ENCODE data around the gene KIAA1217.
A peak's percentile ranks its signal among the peaks of the same experiment; 100 is the strongest.

Gene KIAA1217

DNA sequence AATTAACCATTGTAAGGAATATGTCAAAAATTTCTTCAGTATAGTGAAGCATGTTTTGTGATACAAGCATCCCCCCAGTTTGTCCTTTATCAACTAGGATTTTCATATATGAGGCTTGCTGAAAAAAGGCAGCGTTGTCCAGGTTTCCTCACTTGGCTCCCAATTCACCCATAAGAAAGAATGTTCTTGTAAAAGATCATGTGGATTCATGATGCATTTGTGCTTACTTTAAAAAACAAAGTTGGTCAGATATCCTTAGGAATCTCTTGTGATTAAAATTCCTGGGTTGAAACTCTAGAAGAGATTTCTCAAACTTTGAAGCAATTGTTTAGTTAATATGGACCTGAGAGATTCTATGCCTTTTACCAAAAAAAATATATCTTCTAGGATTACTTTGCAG is 181.8 kb downstream of the KIAA1217 start:
- Mint-ChIP-seq H3K4me1 (ENCODE audit: low read depth in 2 of 2) (no peaks in the 10 kb centered on the region), H3K4me3 (no peak overlapping the region), H3K9me3 (peaks cover 4 to 7% of the 10 kb centered on the region in 2 donors), H3K36me3 (ENCODE audit: insufficient read depth) (no peaks in the 10 kb centered on the region), H3K27me3 (peaks cover 0 to 12% of the 10 kb centered on the region in 2 donors), H3K27ac (no peak overlapping the region)
- DNase-seq (no peak), ATAC-seq (replicated peaks) (no peak)

- Mint-ChIP-seq H3K36me3 (ENCODE audit: insufficient read depth) (no peaks in the 10 kb centered on the region), H3K4me1 (ENCODE audit: low read depth in 2 of 2) (no peaks in the 10 kb centered on the region), H3K9me3 (peaks cover 4 to 7% of the 10 kb centered on the region in 2 donors), H3K27ac (no peak overlapping the region), H3K4me3 (no peak overlapping the region), H3K27me3 (peaks cover 0 to 12% of the 10 kb centered on the region in 2 donors)
- DNase-seq (no peak), ATAC-seq (replicated peaks) (no peak)
These were observed 184.3 kb downstream of the KIAA1217 start for GRCh38 chr10:24393201-24393600.

- H3K4me3 Mint-ChIP-seq = no peak overlapping the region
- DNase-seq (no peak), ATAC-seq (replicated peaks) (no peak)
- peaks cover 4 to 7% of the 10 kb centered on the region in 2 donors for H3K9me3 Mint-ChIP-seq
- H3K27ac Mint-ChIP-seq = no peak overlapping the region
- no peaks in the 10 kb centered on the region for H3K36me3 Mint-ChIP-seq (ENCODE audit: insufficient read depth)
- H3K27me3 Mint-ChIP-seq = peaks cover 0 to 12% of the 10 kb centered on the region in 2 donors
- H3K4me1 Mint-ChIP-seq (ENCODE audit: low read depth in 2 of 2) = no peaks in the 10 kb centered on the region
These were observed 185.7 kb downstream of the KIAA1217 start for GRCh38 chr10:24394461-24395190.

DNA sequence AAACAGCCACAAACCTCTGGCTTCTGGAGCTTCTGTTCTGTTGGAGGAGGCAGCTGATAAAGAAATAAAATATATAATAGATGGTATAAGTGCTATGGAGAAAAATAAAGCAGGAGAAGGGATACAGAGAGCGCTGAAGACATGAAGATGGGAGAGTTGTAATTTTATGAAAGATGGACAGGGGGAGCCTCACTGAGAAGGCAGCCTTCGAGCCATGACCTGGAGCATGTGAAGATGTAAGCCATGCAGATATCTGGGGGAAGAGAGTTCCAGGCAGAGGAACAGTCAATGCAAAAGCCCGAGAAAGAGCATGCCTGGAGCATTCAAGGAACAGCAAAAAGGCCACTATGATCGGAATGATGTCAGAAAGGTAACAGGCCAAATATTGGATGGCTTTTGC is 187.5 kb downstream of the KIAA1217 start:
- no peaks in the 10 kb centered on the region for H3K4me1 Mint-ChIP-seq (ENCODE audit: low read depth in 2 of 2)
- DNase-seq (no peak), ATAC-seq (replicated peaks) (no peak)
- no peak overlapping the region for H3K4me3 Mint-ChIP-seq
- H3K9me3 Mint-ChIP-seq = peaks cover 3 to 7% of the 10 kb centered on the region in 2 donors
- H3K27me3 Mint-ChIP-seq = peaks cover 0 to 12% of the 10 kb centered on the region in 2 donors
- H3K27ac Mint-ChIP-seq = no peak overlapping the region
- H3K36me3 Mint-ChIP-seq (ENCODE audit: insufficient read depth) = no peaks in the 10 kb centered on the region

DNA sequence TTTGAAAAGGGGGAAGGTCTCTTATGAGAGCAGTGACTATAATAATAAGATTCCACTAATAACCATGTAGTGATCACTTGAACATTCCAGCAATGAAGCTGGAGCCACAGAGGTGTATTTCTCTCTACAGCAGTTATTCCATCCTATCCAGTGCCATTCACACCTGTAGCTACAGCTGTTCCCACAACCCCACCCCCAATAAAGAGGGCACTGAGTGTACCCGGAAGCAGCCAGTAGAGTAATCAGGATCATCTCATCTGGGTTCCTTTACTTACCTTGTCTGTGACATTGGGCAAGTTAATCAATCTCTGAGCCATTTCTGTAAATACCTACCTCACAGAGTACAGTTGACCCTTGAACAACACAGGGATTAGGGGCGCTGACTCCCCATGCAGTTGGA is 188.7 kb downstream of the KIAA1217 start:
- Mint-ChIP-seq H3K4me3 (no peak overlapping the region), H3K9me3 (peaks cover 3 to 7% of the 10 kb centered on the region in 2 donors), H3K27me3 (peaks cover 0 to 12% of the 10 kb centered on the region in 2 donors), H3K36me3 (ENCODE audit: insufficient read depth) (no peaks in the 10 kb centered on the region), H3K27ac (no peak overlapping the region), H3K4me1 (ENCODE audit: low read depth in 2 of 2) (no peaks in the 10 kb centered on the region)
- DNase-seq = no peak
- ATAC-seq (replicated peaks) = no peak

- Mint-ChIP-seq H3K27ac (no peak overlapping the region), H3K4me3 (no peak overlapping the region), H3K36me3 (ENCODE audit: insufficient read depth) (no peaks in the 10 kb centered on the region), H3K27me3 (no peaks in the 10 kb centered on the region), H3K4me1 (ENCODE audit: low read depth in 2 of 2) (no peaks in the 10 kb centered on the region), H3K9me3 (no peaks in the 10 kb centered on the region)
- no peak for DNase-seq
- no peak for ATAC-seq (replicated peaks)
These were observed 195.6 kb downstream of the KIAA1217 start for GRCh38 chr10:24404567-24404966.

GRCh38 chr10:24405635-24406034 is 196.7 kb downstream of the KIAA1217 start:
- Mint-ChIP-seq H3K9me3 (no peaks in the 10 kb centered on the region), H3K4me3 (no peak overlapping the region), H3K4me1 (ENCODE audit: low read depth in 2 of 2) (no peaks in the 10 kb centered on the region), H3K36me3 (ENCODE audit: insufficient read depth) (no peaks in the 10 kb centered on the region), H3K27ac (no peak overlapping the region), H3K27me3 (no peaks in the 10 kb centered on the region)
- DNase-seq (no peak), ATAC-seq (replicated peaks) (no peak)

DNA sequence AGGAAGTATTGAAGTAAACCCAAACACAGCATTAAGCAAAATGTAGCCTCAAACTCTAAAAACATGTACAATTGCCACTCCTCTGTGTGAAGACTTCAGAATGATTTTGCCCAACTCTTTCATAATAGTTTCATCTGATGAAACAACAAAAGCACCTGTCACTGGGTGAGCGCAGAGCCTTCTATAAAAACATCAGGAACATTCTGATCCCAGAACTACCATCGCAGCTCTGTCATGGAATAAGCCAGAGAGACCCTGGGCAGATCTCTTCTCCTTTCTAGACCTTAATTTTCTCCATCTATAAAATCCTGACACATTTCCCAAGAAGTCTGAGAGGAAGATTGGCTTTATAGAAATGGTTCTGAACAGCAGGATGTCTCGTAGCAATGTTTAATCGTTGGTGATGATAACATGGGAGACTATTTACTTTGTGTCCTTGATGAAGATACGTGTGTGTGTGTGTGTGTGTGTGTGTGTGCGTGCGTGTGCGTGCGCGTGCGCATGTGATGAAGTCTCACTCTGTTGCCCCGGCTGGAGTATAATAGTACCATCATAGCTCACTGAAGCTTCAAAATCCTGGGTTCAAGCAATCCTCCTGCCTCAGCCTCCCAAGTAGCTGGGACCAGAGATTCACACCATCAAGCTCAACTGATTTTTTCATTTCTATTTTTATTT is 198.0 kb downstream of the KIAA1217 start:
- no peak overlapping the region for H3K4me3 Mint-ChIP-seq
- H3K9me3 Mint-ChIP-seq = no peaks in the 10 kb centered on the region
- no peak overlapping the region for H3K27ac Mint-ChIP-seq
- H3K27me3 Mint-ChIP-seq = no peaks in the 10 kb centered on the region
- no peak for DNase-seq
- H3K36me3 Mint-ChIP-seq (ENCODE audit: insufficient read depth) = no peaks in the 10 kb centered on the region
- no peaks in the 10 kb centered on the region for H3K4me1 Mint-ChIP-seq (ENCODE audit: low read depth in 2 of 2)
- ATAC-seq (replicated peaks) = no peak

DNA sequence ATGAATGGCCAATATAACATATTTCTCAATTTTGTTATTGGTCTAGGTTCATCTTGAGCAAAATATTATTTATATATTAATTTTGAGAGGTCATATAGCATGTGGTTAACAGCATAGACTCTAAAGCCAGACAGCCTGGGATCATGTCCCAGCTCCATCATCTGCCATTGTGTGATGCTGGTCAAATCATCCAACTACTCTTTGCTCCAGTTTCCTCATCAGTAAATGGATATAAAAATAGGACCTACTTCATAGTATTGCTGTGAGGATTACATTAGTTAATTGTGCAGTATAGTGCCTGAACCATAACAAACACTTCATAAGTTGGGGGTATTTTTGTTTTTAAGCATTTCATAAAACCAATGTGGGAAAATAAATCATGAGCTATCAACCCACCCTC is 199.0 kb downstream of the KIAA1217 start:
- H3K27me3 Mint-ChIP-seq = no peaks in the 10 kb centered on the region
- H3K9me3 Mint-ChIP-seq = no peaks in the 10 kb centered on the region
- no peaks in the 10 kb centered on the region for H3K4me1 Mint-ChIP-seq (ENCODE audit: low read depth in 2 of 2)
- H3K27ac Mint-ChIP-seq = no peak overlapping the region
- H3K36me3 Mint-ChIP-seq (ENCODE audit: insufficient read depth) = no peaks in the 10 kb centered on the region
- DNase-seq (no peak), ATAC-seq (replicated peaks) (no peak)
- no peak overlapping the region for H3K4me3 Mint-ChIP-seq

DNA sequence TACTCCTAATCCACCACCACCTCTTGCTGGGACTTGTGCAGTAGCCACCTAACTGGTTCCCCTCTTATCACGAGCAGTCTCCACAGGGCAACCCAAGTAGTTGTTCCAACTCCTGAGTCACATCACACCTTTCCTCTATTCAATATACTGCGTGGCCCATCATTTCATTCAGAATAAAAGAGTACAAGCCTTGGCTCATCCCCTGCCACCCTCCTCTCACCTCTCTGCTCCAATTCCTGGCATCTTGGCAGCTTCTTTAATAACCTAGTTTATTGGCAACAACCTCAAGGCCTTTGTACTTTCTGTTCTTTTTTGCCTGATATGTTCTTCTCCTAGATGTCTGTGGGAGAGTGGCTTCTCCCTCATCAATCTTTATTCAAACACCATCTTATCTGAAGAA is 199.4 kb downstream of the KIAA1217 start:
- H3K4me3 Mint-ChIP-seq = no peak overlapping the region
- no peaks in the 10 kb centered on the region for H3K36me3 Mint-ChIP-seq (ENCODE audit: insufficient read depth)
- ATAC-seq (replicated peaks) (no peak), DNase-seq (no peak)
- no peaks in the 10 kb centered on the region for H3K4me1 Mint-ChIP-seq (ENCODE audit: low read depth in 2 of 2)
- H3K27ac Mint-ChIP-seq = no peak overlapping the region
- no peaks in the 10 kb centered on the region for H3K9me3 Mint-ChIP-seq
- H3K27me3 Mint-ChIP-seq = no peaks in the 10 kb centered on the region

- no peaks in the 10 kb centered on the region for H3K27me3 Mint-ChIP-seq
- no peak overlapping the region for H3K4me3 Mint-ChIP-seq
- H3K4me1 Mint-ChIP-seq (ENCODE audit: low read depth in 2 of 2) = no peaks in the 10 kb centered on the region
- no peak overlapping the region for H3K27ac Mint-ChIP-seq
- H3K36me3 Mint-ChIP-seq (ENCODE audit: insufficient read depth) = no peaks in the 10 kb centered on the region
- H3K9me3 Mint-ChIP-seq = no peaks in the 10 kb centered on the region
- no peak for DNase-seq
- no peak for ATAC-seq (replicated peaks)
These were observed 205.7 kb downstream of the KIAA1217 start for GRCh38 chr10:24414597-24414996.

GRCh38 chr10:24415455-24416125 is 206.7 kb downstream of the KIAA1217 start:
- Mint-ChIP-seq H3K9me3 (no peaks in the 10 kb centered on the region), H3K27ac (no peak overlapping the region), H3K4me1 (ENCODE audit: low read depth in 2 of 2) (no peaks in the 10 kb centered on the region), H3K27me3 (no peaks in the 10 kb centered on the region), H3K36me3 (ENCODE audit: insufficient read depth) (no peaks in the 10 kb centered on the region), H3K4me3 (no peak overlapping the region)
- ATAC-seq (replicated peaks) (peak; percentile 40), DNase-seq (no peak)

GRCh38 chr10:24416248-24416647 is 207.3 kb downstream of the KIAA1217 start:
- Mint-ChIP-seq H3K4me1 (ENCODE audit: low read depth in 2 of 2) (no peaks in the 10 kb centered on the region), H3K36me3 (ENCODE audit: insufficient read depth) (no peaks in the 10 kb centered on the region), H3K4me3 (no peak overlapping the region), H3K27ac (no peak overlapping the region), H3K9me3 (no peaks in the 10 kb centered on the region), H3K27me3 (no peaks in the 10 kb centered on the region)
- no peak for ATAC-seq (replicated peaks)
- DNase-seq = no peak

DNA sequence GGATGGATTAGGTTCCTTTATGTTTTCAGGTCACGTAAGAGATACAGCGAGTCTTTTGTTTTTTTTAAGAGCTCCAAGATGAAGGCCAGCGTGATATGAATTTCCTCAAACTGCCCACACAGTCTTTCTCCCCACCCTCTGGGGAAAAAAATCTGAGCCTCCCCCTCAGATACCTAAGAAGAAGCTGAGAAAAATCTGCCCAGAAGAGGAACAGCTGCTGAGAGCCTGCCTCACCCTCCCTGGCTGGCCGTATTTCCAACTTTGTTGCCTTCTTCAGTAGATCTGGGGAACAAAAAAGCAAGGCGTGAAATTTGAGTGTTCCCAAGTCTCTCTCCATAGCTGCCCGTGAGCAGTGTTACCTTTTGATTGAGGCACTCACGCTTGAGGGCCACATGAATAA is 208.1 kb downstream of the KIAA1217 start:
- no peak overlapping the region for H3K4me3 Mint-ChIP-seq
- H3K36me3 Mint-ChIP-seq (ENCODE audit: insufficient read depth) = no peaks in the 10 kb centered on the region
- H3K27me3 Mint-ChIP-seq = no peaks in the 10 kb centered on the region
- no peak for ATAC-seq (replicated peaks)
- no peaks in the 10 kb centered on the region for H3K4me1 Mint-ChIP-seq (ENCODE audit: low read depth in 2 of 2)
- H3K9me3 Mint-ChIP-seq = no peaks in the 10 kb centered on the region
- no peak for DNase-seq
- no peak overlapping the region for H3K27ac Mint-ChIP-seq
